Kidney (tissue), 14 donors: ENCODE data around the gene ACOXL. TPM values are rescaled to one million over a fixed set of nuclear protein-coding genes. Genes with fewer than 3 reads are reported as not detected.
"Not testable (repeated sequence)": the region's sequence is repeated elsewhere in the genome, so short reads cannot be mapped to it uniquely, and the experiment has no call there.

Experiments
- DNase-seq, 5 donors: peaks; one replicate each; pipeline ENCODE4 v3.0.0-alpha.2; 2013 to 2020
- FAIRE-seq: peaks from 2 replicates; lab custom pipeline; 2012; peaks lifted over from hg19 to GRCh38; lab: Jason Lieb, UNC
- H3K27ac ChIP-seq, 2 donors: one replicate each; pipeline ENCODE4 v1.7.0; 2013; ENCODE audit warnings: low read depth in 2 of 2, low read length in 2 of 2, inconsistent platforms in 1 of 2
- H3K27me3 ChIP-seq: one replicate; pipeline ENCODE4 v1.7.1; 2013; ENCODE audit warnings: low read length, inconsistent platforms; ENCODE audit not compliant: control insufficient read depth, insufficient read depth
- H3K36me3 ChIP-seq, 3 donors: one replicate each; pipeline versions ENCODE4 v1.7.0 to v1.7.1; 2013; ENCODE audit warnings: low read length in 3 of 3, control low read depth in 1 of 3, inconsistent platforms in 1 of 3; ENCODE audit not compliant: insufficient read depth in 3 of 3, control insufficient read depth in 2 of 3
- H3K4me1 ChIP-seq, 3 donors: one replicate each; pipeline versions ENCODE4 v1.7.0 to v1.7.1; 2013; ENCODE audit warnings: low read length in 3 of 3, inconsistent platforms in 1 of 3, low read depth in 1 of 3; ENCODE audit not compliant: control insufficient read depth in 2 of 3, insufficient read depth in 2 of 3
- H3K4me3 ChIP-seq, 3 donors: one replicate each; pipeline versions ENCODE4 v1.7.0 to v1.8.1; 2013; ENCODE audit warnings: low read length in 3 of 3, control low read depth in 1 of 3, inconsistent platforms in 1 of 3
- H3K9ac ChIP-seq, 3 donors: one replicate each; pipeline versions ENCODE4 v1.7.0 to v1.7.1; 2013; ENCODE audit warnings: low read length in 3 of 3, control low read depth in 1 of 3, inconsistent platforms in 1 of 3
- H3K9me3 ChIP-seq, 3 donors: one replicate each; pipeline versions ENCODE4 v1.7.0 to v1.7.1; 2013; ENCODE audit warnings: low read length in 3 of 3, control low read depth in 1 of 3, inconsistent platforms in 1 of 3; ENCODE audit not compliant: control insufficient read depth in 2 of 3, insufficient read depth in 1 of 3
- intact Hi-C: fragments of 100-400 bp; cut with DNase I; formaldehyde crosslinking; loops from one replicate; pipeline ENCODE4 v1.11.1; 2022
- polyA plus RNA-seq: library from polyadenylated mRNA; stranded (reverse); fragments of 350-450 nt; fragmentation: Illumina TruSeq; extraction: RNeasy Lipid Tissue Mini Kit (QIAGEN cat#74804); gene quantifications from one replicate; pipeline ENCODE4 v1.2.3, GENCODE V29; 2014; ENCODE audit warnings: low read depth, low replicate concordance; ENCODE audit not compliant: insufficient read depth
- total RNA-seq: library from RNA; stranded (reverse); fragmentation: NEBNext Ultra II Directional; extraction: Animal tissue kit (Norgen Biotek cat#: 25700); gene quantifications from one replicate; pipeline ENCODE4 v1.2.1, GENCODE V29; 2021
- TF ChIP-seq, protein P1 (sequence below): IDR thresholded peaks from 3 replicates; pipeline ENCODE4 v1.5.1; 2012; ENCODE audit warnings: mild to moderate bottlenecking, moderate library complexity, borderline replicate concordance; ENCODE audit not compliant: insufficient read depth; ENCODE audit errors: extremely low read depth
- donor health status: control.
- donor health status: control.
- donor health status: control.
- donor health status: control.
- donor health status: control.
- donor health status: DM: yes; HTN: yes; CAD: no.
- donor health status: Normal renal cell carcinoma (clear cell type).

Gene ACOXL
- total and polyA plus RNA-seq, 2 donors from 2014 or later: 2.0 TPM; not detected in 1

DNA sequence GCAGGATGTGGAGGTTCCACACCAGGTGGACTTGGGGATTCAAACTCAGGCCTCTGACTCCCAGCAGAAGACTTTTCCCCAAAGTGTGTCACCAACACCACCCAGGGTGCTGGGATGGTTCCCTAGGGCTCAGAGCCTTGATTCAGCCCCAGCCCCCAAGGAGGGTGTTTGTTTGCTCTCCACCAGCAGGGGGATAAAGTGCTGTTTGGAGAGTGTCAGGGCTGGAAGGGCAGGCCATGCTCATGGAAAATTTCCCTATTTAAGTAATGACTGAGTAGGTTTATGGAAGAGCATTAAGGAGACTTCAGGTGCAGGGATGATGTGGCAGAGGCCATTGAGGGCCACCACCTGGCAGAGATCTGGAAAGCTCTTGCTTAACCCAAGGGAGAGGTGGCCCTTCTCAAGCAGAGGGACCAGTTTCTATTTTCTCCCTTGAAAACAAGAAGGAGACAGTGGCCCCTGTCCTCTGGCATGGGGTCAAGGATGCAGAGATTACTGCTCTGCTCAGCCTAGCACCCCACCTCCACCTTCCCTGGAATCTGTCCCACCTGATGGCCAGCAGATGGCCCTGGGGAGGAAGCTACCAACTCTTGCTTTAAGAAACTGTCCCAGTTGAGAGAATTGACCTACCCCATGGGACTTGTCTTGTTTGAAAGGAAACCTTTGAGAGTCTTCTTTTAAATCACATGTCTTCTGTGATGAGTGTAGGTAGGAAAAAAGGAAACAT lies 122.1 kb downstream of the ACOXL start:
- intact Hi-C loops: no loop called here
- Histone ChIP-seq H3K27me3 (no peaks in the 10 kb centered on the region), H3K4me1 (no peaks in the 10 kb centered on the region), H3K36me3 (no peaks in the 10 kb centered on the region), H3K9me3 (no peaks in the 10 kb centered on the region), H3K27ac (no peak overlapping the region), H3K9ac (no peak overlapping the region), H3K4me3 (no peak overlapping the region)
- DNase-seq (no peak), FAIRE-seq (no peak)
- TF ChIP-seq, protein P1, sequence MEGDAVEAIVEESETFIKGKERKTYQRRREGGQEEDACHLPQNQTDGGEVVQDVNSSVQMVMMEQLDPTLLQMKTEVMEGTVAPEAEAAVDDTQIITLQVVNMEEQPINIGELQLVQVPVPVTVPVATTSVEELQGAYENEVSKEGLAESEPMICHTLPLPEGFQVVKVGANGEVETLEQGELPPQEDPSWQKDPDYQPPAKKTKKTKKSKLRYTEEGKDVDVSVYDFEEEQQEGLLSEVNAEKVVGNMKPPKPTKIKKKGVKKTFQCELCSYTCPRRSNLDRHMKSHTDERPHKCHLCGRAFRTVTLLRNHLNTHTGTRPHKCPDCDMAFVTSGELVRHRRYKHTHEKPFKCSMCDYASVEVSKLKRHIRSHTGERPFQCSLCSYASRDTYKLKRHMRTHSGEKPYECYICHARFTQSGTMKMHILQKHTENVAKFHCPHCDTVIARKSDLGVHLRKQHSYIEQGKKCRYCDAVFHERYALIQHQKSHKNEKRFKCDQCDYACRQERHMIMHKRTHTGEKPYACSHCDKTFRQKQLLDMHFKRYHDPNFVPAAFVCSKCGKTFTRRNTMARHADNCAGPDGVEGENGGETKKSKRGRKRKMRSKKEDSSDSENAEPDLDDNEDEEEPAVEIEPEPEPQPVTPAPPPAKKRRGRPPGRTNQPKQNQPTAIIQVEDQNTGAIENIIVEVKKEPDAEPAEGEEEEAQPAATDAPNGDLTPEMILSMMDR: no peak

DNA sequence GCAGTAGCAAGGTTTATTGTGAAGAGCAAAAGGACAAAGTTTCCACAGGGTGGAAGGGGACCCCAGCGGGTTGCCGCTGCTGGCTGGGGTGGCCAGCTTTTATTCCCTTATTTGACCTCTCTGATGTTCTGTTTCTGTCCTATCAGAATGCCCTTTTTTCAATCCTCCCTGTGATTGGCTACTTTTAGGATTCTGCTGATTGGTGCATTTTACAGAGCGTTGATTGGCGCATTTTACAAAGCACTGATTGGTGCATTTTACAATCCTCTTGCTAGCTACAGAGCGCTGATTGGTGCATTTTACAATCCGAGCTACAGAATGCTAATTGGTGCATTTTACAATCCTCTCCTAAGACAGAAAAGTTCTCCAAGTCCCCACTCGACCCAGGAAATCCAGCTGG lies 123.5 kb downstream of the ACOXL start:
- FAIRE-seq, DNase-seq, H3K27ac ChIP-seq, H3K4me1 ChIP-seq, H3K9me3 ChIP-seq, intact Hi-C loops, H3K27me3 ChIP-seq, H3K36me3 ChIP-seq, H3K4me3 ChIP-seq, H3K9ac ChIP-seq: not testable (repeated sequence)

DNA sequence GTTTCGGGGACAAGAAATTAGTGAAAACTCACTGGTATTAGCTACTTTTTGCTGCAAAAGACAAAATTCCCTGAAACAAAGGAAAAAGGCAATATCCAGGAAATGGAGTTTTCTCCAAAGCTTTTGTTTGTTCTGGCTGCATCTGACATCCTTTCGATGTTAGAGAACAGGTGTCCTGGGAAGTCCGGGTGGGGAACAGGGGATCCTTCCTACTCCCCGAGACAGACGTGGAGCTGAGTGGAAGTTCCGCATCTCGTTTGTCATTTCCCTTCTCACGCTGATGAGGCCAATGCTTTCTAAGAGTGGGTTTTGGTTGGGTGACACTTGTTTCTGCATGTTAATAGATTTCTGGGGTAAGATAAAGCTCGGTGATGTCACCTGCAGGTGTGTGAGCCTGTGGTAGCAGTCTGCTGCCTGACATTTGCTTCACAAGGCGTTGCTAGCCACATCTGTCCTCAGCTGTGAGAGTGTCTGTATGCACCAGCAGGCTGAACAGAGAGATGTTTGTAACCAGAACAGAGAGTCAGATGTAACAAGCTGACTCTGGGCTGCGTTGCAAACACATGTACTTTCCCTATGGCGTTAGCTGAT lies 125.9 kb downstream of the ACOXL start:
- FAIRE-seq: no peak
- Histone ChIP-seq H3K9me3 (no peaks in the 10 kb centered on the region), H3K4me1 (no peaks in the 10 kb centered on the region), H3K4me3 (no peak overlapping the region), H3K36me3 (no peaks in the 10 kb centered on the region), H3K27me3 (no peaks in the 10 kb centered on the region), H3K9ac (no peak overlapping the region), H3K27ac (no peak overlapping the region)
- TF ChIP-seq, protein P1: no peak
- no peak for DNase-seq
- intact Hi-C loops: no loop called here

GRCh38 chr2:110858993-110859701 lies 126.8 kb downstream of the ACOXL start:
- H3K9ac ChIP-seq: no peak overlapping the region
- TF ChIP-seq, protein P1: no peak
- intact Hi-C loops: no loop called here
- no peaks in the 10 kb centered on the region for H3K9me3 ChIP-seq
- peak in 1 of 5 donors; percentile 36 for DNase-seq
- H3K36me3 ChIP-seq: no peaks in the 10 kb centered on the region
- H3K27me3 ChIP-seq: no peaks in the 10 kb centered on the region
- FAIRE-seq: no peak
- H3K27ac ChIP-seq: no peak overlapping the region
- no peaks in the 10 kb centered on the region for H3K4me1 ChIP-seq
- no peak overlapping the region for H3K4me3 ChIP-seq
